Measurements from ENCODE around the gene DCC.

The DCC gene

DNA sequence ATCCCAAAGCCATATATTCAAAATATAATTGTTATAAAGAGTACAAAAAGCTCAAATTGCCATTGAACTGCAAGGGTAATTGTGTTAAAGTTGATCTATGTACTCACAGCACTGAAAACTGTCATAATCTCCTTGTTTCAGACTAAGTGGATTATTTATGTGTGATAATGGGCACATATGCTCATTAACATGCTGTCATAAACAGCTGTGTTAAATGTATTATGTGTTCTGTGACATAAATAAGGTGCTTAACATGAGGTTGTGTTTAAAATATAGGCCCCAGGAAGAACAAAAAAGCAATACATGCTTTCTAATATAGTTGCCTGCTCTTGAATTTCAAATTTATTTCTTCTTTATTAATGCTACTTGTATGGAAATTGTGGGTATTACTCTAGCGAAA lies 409.5 kb downstream of the DCC start:
- Histone ChIP-seq H3K27me3 (ENCODE audit: control insufficient read depth, insufficient read depth, low read length) (no peaks in the 10 kb centered on the region), H3K4me1 (ENCODE audit: control insufficient read depth, insufficient read depth, low read length) (no peaks in the 10 kb centered on the region), H3K4me3 (ENCODE audit: low read length) (no peak overlapping the region), H3K27ac (ENCODE audit: low read length) (no peak overlapping the region), H3K36me3 (ENCODE audit: control insufficient read depth, insufficient read depth, low read length) (no peaks in the 10 kb centered on the region), H3K9me3 (ENCODE audit: control insufficient read depth, insufficient read depth, low read length) (no peaks in the 10 kb centered on the region)
- no peak for DNase-seq (ENCODE audit: low read depth, low spot score)
- no CpG with 5 or more reads among the region's 1 CpG for WGBS (ENCODE audit: insufficient coverage, insufficient read length)

GRCh38 chr18:52750995-52751394 lies 411.0 kb downstream of the DCC start:
- Histone ChIP-seq H3K36me3 (ENCODE audit: control insufficient read depth, insufficient read depth, low read length) (no peaks in the 10 kb centered on the region), H3K9me3 (ENCODE audit: control insufficient read depth, insufficient read depth, low read length) (no peaks in the 10 kb centered on the region), H3K27me3 (ENCODE audit: control insufficient read depth, insufficient read depth, low read length) (no peaks in the 10 kb centered on the region), H3K27ac (ENCODE audit: low read length) (no peak overlapping the region), H3K4me1 (ENCODE audit: control insufficient read depth, insufficient read depth, low read length) (no peaks in the 10 kb centered on the region), H3K4me3 (ENCODE audit: low read length) (no peak overlapping the region)
- WGBS (ENCODE audit: insufficient coverage, insufficient read length): no CpG with 5 or more reads among the region's 2 CpGs
- DNase-seq (ENCODE audit: low read depth, low spot score): no peak

- no peak overlapping the region for H3K4me3 ChIP-seq (ENCODE audit: low read length)
- no peaks in the 10 kb centered on the region for H3K27me3 ChIP-seq (ENCODE audit: control insufficient read depth, insufficient read depth, low read length)
- no peak for DNase-seq (ENCODE audit: low read depth, low spot score)
- no CpG with 5 or more reads among the region's 3 CpGs for WGBS (ENCODE audit: insufficient coverage, insufficient read length)
- no peak overlapping the region for H3K27ac ChIP-seq (ENCODE audit: low read length)
- no peaks in the 10 kb centered on the region for H3K36me3 ChIP-seq (ENCODE audit: control insufficient read depth, insufficient read depth, low read length)
- no peaks in the 10 kb centered on the region for H3K4me1 ChIP-seq (ENCODE audit: control insufficient read depth, insufficient read depth, low read length)
- no peaks in the 10 kb centered on the region for H3K9me3 ChIP-seq (ENCODE audit: control insufficient read depth, insufficient read depth, low read length)
Measured at GRCh38 chr18:52764316-52764715, 424.3 kb downstream of the DCC start.

DNA sequence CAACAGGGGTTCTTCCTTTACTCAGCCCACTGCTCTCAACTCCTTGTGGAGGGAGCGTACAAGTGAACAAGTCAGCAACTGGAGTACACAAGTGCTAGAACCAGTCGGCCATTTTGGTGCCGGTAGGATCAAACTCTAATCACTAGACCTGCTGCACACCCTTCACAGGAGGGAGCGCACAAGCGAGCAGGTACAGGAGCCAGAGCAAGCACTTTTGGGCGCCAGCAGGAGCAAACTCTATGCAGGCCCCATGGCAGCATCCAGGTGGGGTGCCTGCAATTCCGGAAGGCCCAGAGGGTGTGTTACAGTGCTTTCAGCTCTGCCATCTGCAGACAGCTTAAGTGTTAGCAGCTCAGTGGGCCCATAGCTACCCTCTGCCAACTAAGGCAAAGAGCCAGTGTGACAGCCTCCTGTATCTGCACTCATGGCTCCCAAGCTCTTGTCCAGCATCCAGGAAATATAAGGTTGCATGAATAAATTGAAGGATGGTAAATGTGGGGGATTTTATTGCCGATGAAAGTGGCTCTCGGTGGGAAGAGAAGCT lies 426.1 kb downstream of the DCC start:
- WGBS (ENCODE audit: insufficient coverage, insufficient read length): no CpG with 5 or more reads among the region's 9 CpGs
- H3K27ac ChIP-seq (ENCODE audit: low read length): no peak overlapping the region
- H3K36me3 ChIP-seq (ENCODE audit: control insufficient read depth, insufficient read depth, low read length): no peaks in the 10 kb centered on the region
- H3K4me3 ChIP-seq (ENCODE audit: low read length): no peak overlapping the region
- no peak for DNase-seq (ENCODE audit: low read depth, low spot score)
- no peaks in the 10 kb centered on the region for H3K9me3 ChIP-seq (ENCODE audit: control insufficient read depth, insufficient read depth, low read length)
- H3K27me3 ChIP-seq (ENCODE audit: control insufficient read depth, insufficient read depth, low read length): no peaks in the 10 kb centered on the region
- no peaks in the 10 kb centered on the region for H3K4me1 ChIP-seq (ENCODE audit: control insufficient read depth, insufficient read depth, low read length)

GRCh38 chr18:52781113-52781512 lies 441.1 kb downstream of the DCC start:
- Histone ChIP-seq H3K27me3 (ENCODE audit: control insufficient read depth, insufficient read depth, low read length) (no peaks in the 10 kb centered on the region), H3K4me1 (ENCODE audit: control insufficient read depth, insufficient read depth, low read length) (no peaks in the 10 kb centered on the region)
- WGBS (ENCODE audit: insufficient coverage, insufficient read length): no CpG with 5 or more reads among the region's 5 CpGs

GRCh38 chr18:52791321-52791720 lies 451.3 kb downstream of the DCC start:
- no CpG with 5 or more reads among the region's 2 CpGs for WGBS (ENCODE audit: insufficient coverage, insufficient read length)
- Histone ChIP-seq H3K4me1 (ENCODE audit: control insufficient read depth, insufficient read depth, low read length) (no peaks in the 10 kb centered on the region), H3K27ac (ENCODE audit: low read length) (no peak overlapping the region), H3K27me3 (ENCODE audit: control insufficient read depth, insufficient read depth, low read length) (no peaks in the 10 kb centered on the region), H3K36me3 (ENCODE audit: control insufficient read depth, insufficient read depth, low read length) (no peaks in the 10 kb centered on the region), H3K9me3 (ENCODE audit: control insufficient read depth, insufficient read depth, low read length) (peaks cover 3% of the 10 kb centered on the region), H3K4me3 (ENCODE audit: low read length) (no peak overlapping the region)
- no peak for DNase-seq (ENCODE audit: low read depth, low spot score)

More at GRCh38 chr18:52781113-52781512, 441.1 kb downstream of the DCC start:
- Histone ChIP-seq H3K4me3 (ENCODE audit: low read length) (no peak overlapping the region), H3K27ac (ENCODE audit: low read length) (no peak overlapping the region), H3K9me3 (ENCODE audit: control insufficient read depth, insufficient read depth, low read length) (no peaks in the 10 kb centered on the region), H3K36me3 (ENCODE audit: control insufficient read depth, insufficient read depth, low read length) (no peaks in the 10 kb centered on the region)
- no peak for DNase-seq (ENCODE audit: low read depth, low spot score)

DNA sequence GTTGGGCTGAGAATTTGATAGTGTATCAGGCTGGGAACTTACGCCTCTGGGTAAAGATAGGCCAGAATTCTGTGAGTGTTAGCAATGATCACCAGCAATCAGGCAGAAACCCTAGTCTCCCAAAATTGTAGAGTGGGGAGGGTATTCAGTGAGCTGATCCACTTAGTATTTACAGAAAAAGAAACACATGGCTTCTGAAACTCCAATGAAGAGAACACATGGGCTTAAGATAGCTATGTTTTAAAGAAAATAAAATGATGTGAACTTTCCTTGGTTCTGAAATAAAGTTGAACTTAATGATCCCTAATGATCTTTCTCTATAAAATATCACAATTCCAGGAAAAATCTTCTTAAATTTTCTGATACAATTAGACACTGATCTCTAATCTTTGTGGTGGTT lies 472.8 kb downstream of the DCC start:
- no peak overlapping the region for H3K4me3 ChIP-seq (ENCODE audit: low read length)
- H3K36me3 ChIP-seq (ENCODE audit: control insufficient read depth, insufficient read depth, low read length): no peaks in the 10 kb centered on the region
- H3K27me3 ChIP-seq (ENCODE audit: control insufficient read depth, insufficient read depth, low read length): no peaks in the 10 kb centered on the region
- no peaks in the 10 kb centered on the region for H3K4me1 ChIP-seq (ENCODE audit: control insufficient read depth, insufficient read depth, low read length)
- no peak overlapping the region for H3K27ac ChIP-seq (ENCODE audit: low read length)
- H3K9me3 ChIP-seq (ENCODE audit: control insufficient read depth, insufficient read depth, low read length): no peaks in the 10 kb centered on the region
- no CpG with 5 or more reads among the region's 1 CpG for WGBS (ENCODE audit: insufficient coverage, insufficient read length)
- no peak for DNase-seq (ENCODE audit: low read depth, low spot score)

- Histone ChIP-seq H3K36me3 (ENCODE audit: control insufficient read depth, insufficient read depth, low read length) (no peaks in the 10 kb centered on the region), H3K9me3 (ENCODE audit: control insufficient read depth, insufficient read depth, low read length) (no peaks in the 10 kb centered on the region), H3K4me1 (ENCODE audit: control insufficient read depth, insufficient read depth, low read length) (no peaks in the 10 kb centered on the region), H3K4me3 (ENCODE audit: low read length) (no peak overlapping the region), H3K27me3 (ENCODE audit: control insufficient read depth, insufficient read depth, low read length) (no peaks in the 10 kb centered on the region), H3K27ac (ENCODE audit: low read length) (no peak overlapping the region)
- no CpG with 5 or more reads among the region's 1 CpG for WGBS (ENCODE audit: insufficient coverage, insufficient read length)
- no peak for DNase-seq (ENCODE audit: low read depth, low spot score)
Measured at GRCh38 chr18:52813635-52814416, 473.8 kb downstream of the DCC start.

DNA sequence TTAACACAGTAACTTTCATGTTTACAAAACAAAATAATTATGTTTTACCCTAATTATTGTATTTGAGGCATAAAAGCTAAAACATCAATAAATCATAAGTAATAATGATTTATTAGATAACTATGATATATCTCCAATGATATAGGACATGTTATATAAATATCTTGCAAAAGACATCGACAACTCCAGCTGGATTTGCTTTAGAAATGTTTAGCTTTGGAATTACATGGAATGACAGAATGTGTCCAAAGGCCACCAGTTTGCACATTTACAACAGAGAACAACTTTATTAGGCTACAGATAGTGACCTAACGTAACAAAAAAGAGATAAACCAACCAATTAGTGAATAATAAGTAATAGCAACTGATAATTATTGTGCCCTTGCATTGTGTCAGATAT lies 475.7 kb downstream of the DCC start:
- no peaks in the 10 kb centered on the region for H3K36me3 ChIP-seq (ENCODE audit: control insufficient read depth, insufficient read depth, low read length)
- no peaks in the 10 kb centered on the region for H3K9me3 ChIP-seq (ENCODE audit: control insufficient read depth, insufficient read depth, low read length)
- no peak overlapping the region for H3K27ac ChIP-seq (ENCODE audit: low read length)
- no peaks in the 10 kb centered on the region for H3K4me1 ChIP-seq (ENCODE audit: control insufficient read depth, insufficient read depth, low read length)
- H3K27me3 ChIP-seq (ENCODE audit: control insufficient read depth, insufficient read depth, low read length): no peaks in the 10 kb centered on the region
- no peak for DNase-seq (ENCODE audit: low read depth, low spot score)
- WGBS (ENCODE audit: insufficient coverage, insufficient read length): no CpG with 5 or more reads among the region's 2 CpGs
- no peak overlapping the region for H3K4me3 ChIP-seq (ENCODE audit: low read length)

GRCh38 chr18:52816121-52816520 lies 476.1 kb downstream of the DCC start:
- no peaks in the 10 kb centered on the region for H3K4me1 ChIP-seq (ENCODE audit: control insufficient read depth, insufficient read depth, low read length)
- no peak overlapping the region for H3K4me3 ChIP-seq (ENCODE audit: low read length)
- no peaks in the 10 kb centered on the region for H3K9me3 ChIP-seq (ENCODE audit: control insufficient read depth, insufficient read depth, low read length)
- H3K27me3 ChIP-seq (ENCODE audit: control insufficient read depth, insufficient read depth, low read length): no peaks in the 10 kb centered on the region
- WGBS (ENCODE audit: insufficient coverage, insufficient read length): no CpG with 5 or more reads among the region's 4 CpGs
- DNase-seq (ENCODE audit: low read depth, low spot score): no peak
- H3K27ac ChIP-seq (ENCODE audit: low read length): no peak overlapping the region
- no peaks in the 10 kb centered on the region for H3K36me3 ChIP-seq (ENCODE audit: control insufficient read depth, insufficient read depth, low read length)

DNA sequence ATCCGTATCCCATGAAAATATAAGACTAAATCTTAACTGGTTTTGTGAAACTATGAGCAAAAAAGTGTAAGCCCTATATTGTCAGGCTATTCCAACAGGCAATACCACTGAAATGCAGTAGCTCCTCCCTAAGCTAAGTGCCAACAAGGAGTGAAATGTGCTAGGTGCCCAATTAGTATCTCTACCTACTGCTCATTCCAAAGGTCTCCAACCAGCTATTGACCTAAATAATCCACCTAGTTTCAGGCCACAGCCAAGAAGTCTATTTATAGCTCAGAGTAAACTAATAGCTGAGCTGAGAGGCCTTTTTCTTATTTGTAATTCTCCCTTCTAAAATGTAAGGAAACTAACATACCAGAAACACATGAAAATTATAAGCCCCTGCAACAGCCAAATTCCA lies 482.2 kb downstream of the DCC start:
- WGBS (ENCODE audit: insufficient coverage, insufficient read length): no CpG with 5 or more reads among the region's 1 CpG
- no peak overlapping the region for H3K27ac ChIP-seq (ENCODE audit: low read length)
- H3K9me3 ChIP-seq (ENCODE audit: control insufficient read depth, insufficient read depth, low read length): no peaks in the 10 kb centered on the region
- no peaks in the 10 kb centered on the region for H3K4me1 ChIP-seq (ENCODE audit: control insufficient read depth, insufficient read depth, low read length)
- DNase-seq (ENCODE audit: low read depth, low spot score): no peak
- H3K36me3 ChIP-seq (ENCODE audit: control insufficient read depth, insufficient read depth, low read length): no peaks in the 10 kb centered on the region
- no peak overlapping the region for H3K4me3 ChIP-seq (ENCODE audit: low read length)
- peaks cover 7% of the 10 kb centered on the region for H3K27me3 ChIP-seq (ENCODE audit: control insufficient read depth, insufficient read depth, low read length)
